DMS 273 (cell line): ENCODE results near the gene CLEC4G.
"Not testable (repeated sequence)": the region's sequence is repeated elsewhere in the genome, so short reads cannot be mapped to it uniquely, and the experiment has no call there.

Source experiments
- DNase-seq: peaks from one replicate; lab custom pipeline; 2025; ENCODE audit not compliant: unreplicated experiment; lab: John Stamatoyannopoulos, UW

The CLEC4G gene, protein sequence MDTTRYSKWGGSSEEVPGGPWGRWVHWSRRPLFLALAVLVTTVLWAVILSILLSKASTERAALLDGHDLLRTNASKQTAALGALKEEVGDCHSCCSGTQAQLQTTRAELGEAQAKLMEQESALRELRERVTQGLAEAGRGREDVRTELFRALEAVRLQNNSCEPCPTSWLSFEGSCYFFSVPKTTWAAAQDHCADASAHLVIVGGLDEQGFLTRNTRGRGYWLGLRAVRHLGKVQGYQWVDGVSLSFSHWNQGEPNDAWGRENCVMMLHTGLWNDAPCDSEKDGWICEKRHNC

DNA sequence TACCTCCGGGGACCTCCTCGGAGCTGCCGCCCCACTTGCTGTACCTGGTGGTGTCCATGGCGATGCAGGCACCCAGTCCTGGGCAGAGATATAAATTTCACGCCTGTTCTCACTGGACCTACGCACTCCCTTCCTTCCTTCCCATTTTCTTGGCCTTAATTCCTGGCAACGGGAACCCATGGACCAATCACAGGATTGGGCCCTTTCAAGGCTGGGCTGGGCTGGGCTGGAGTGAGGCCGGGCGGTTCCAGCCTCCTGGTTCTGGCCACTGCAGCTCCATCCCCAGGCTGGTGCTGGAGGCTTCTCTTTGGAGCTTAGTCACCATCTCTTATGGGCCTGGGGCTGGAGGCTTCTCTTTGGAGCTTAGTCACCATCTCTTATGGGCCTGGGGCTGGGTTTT, at the start of gene CLEC4G:
Gene CLEC4G, minus strand, starts transcription at position 66 of the 400 bp plus-strand sequence. Its CDS starts 8 bp downstream, at position 58.
- no peak for DNase-seq

DNA sequence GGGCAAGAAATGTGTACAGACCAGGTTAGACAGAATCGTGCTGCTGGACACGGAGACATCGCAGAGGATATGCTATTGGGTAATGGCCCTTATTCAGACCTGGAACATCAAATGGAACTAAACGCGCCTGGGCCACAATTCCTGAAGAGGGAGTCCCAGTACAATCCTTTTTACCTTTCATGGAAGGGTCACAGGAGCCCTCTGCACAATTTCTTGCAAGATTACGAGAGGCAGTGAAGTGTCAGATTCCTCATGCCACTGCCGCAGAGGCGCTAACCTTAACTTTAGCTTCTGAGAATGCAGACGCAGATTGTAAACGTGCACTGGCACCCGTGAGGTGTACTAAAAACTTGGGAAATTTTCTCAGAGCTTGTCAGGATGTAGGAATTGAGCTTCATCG, 49.2 kb upstream of the CLEC4G start:
- no peak for DNase-seq

DNA sequence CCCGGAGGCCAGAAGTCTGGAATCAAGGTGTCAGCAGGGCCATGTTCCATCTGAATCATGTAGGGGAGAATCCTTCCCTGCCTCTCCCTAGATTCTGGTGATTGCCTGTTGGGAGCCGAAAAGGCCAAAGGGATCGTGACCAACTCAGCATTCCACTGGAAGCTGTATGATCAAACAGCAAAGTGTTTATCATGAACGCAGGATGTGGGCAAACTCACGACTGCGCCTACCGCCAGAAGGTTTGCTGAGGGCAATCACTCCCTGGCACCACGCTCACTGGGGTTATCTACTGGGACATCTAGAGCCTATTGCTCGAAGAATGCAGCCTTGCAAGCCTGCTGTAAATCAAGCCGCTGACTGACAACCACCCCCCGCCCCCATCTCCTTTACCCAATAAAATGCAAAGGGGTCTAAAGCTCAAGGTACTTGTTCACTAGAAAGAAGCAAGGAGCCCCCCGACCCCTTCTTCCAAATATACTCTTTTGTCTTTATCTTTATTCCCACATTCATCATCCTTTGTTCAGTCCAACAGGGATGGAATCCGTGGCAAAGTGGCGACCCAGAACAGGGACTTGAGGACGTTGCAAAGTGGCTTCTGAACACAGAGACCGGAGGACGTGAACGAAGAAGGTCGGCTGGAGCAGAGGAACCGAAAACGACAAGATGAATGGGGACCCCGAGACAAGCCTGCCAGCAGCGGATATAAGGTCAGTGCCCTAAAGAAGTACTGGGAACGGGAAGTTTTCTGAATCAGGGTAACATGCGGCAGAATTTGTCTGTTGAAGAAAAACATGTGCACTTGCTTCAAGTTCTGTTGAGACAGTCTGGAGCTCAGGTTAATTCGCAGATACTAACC, 47.9 kb upstream of the CLEC4G start:
- no peak for DNase-seq

DNA sequence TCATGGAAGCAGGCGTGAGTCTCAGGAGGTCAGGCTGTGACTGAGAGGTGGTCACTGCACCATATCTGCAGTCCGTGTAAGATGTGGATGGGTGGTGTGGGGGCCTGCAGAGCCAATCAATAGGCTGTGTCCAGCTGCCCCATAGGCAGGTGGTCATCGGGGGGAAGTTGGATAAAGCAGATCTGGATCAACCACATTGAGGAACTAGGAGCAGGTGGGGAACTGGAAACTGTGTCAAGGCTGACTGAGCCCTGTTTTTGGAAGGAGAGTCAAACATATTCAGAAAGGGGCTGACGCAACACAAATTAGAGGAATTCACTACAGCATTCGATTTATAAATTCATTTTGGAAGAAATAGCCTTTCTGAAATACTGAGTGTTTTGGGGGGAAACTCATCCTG, 46.2 kb upstream of the CLEC4G start:
- DNase-seq = no peak

DNA sequence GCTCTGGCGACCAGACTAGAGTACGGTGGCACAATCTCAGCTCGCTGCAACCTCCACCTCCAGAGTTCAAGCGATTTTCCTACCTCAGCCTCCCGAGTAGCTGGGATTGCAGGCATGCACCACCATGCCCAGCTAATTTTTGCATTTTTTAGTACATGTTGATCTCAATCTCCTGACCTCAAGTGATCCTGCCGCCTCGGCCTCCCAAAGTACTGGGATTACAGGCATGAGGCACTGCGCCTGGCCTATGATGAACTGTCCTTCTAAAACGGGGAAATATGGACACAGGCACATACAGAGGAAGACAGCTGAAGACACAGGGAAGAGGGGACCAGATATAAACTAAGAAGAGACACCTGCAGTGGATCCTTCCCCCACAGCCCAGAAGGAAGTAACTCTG, 43.9 kb upstream of the CLEC4G start:
- no peak for DNase-seq

DNA sequence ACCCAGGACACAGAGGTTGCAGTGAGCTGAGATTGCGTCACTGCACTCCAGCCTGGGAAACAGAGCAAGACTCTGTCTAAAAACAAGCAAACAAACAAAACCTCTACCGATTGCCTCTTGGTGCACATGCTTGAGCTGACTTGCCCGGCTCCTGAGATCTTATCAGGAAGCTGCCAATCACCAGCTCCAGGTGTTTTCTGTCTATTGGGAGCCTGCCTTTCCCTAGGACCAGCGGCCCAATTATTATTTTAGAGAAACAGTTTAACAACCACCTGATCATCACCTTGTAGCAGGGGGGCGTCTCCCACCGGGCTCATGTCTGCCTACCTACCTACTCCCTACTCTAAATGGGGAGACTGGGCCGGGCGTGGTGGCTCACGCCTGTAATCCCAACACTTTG, 41.9 kb upstream of the CLEC4G start:
- no peak for DNase-seq

DNA sequence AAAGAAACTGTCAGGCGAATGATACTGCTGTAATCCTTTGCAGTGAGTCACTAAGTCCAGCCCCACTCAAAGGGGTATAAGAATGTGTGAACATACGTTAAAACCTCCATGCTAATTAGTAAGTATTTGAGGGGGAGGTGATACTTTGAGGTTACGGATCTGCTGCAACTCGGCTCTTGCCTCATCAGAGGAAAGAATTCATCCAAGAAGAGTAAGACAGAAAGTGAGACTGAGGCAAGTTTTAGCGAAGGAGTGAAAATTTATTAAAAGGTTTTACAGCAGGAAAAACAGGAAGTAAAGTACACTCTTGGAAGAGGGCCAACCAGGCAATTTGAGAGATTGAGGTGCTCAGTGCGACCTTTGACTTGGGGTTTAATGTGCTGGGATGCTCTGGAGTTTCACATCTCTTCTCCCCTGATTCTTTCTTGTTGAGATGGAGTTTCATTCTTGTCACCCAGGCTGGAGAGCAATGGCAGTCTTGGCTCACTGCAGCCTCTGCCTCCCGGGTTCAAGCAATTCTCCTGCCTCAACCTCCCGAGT, 40.9 kb upstream of the CLEC4G start:
- DNase-seq = peak; percentile 36

DNA sequence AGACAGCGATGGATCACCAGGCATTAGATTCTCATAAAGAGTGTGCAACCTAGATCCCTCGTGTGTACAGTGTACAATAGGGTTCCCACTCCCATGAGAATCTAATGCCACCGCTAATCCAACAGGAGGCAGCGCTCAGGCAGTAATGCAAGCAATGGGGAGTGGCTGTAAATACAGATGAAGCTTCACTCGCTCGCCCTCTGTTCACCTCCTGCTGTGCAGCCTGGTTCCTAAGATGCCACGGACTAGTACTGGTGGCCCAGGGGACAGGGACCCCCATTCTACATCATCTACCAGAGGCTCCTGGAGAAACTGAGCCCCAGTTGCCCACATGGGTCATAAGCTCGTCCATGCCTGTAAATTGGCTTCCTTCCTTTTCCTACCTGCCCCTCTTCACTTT, 39.2 kb upstream of the CLEC4G start:
- no peak for DNase-seq

DNA sequence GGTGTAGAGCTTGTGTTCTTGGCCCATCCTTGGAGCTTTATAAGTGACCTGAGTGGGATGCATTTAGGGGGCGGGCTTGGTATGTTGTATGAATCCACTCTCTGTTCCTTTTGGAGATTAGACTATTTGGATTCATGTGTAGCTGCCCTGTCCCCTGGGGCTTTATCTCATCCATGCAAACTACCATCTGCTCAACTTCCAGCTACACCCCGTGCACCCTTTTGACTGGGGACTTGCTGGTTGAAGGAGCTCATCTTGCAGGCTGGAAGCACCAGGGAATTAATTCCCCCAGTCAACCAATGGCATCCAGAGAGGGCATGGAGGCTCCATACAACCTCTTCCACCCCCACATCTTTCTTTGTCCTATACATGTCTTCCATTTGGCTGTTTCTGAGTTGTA, 37.3 kb upstream of the CLEC4G start:
- DNase-seq = peak; percentile 62

DNA sequence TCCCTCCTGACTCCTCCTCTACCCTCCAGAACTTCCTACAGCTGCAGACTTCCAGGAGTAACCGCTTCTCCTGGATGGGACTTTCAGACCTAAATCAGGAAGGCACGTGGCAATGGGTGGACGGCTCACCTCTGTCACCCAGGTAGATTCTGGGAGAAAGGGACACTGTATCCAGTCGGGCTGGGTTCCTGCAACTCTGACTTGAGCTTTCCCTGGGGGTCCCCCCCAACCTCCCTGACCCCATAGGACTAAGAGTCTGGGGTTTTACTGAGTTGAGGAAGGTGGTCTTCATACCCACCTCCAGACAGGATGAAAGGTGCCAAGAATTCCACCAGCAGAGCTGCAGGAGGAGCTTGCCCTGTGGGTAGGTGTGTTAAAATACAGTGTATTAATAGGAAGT, 35.6 kb upstream of the CLEC4G start:
- no peak for DNase-seq

DNA sequence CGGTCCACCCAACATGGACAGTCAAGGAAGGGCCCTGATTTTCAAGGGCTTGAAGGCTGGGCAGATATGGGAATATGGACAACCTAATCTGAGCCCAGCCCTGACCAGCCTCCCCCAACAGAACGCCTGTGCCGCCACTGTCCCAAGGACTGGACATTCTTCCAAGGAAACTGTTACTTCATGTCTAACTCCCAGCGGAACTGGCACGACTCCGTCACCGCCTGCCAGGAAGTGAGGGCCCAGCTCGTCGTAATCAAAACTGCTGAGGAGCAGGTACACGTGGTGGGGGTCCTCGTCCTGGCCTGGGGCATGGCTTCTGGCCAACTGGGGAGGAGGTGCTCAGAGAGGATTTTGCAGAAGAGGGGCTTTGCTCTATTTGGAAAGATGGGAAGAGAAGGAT, 34.6 kb upstream of the CLEC4G start:
- no peak for DNase-seq

DNA sequence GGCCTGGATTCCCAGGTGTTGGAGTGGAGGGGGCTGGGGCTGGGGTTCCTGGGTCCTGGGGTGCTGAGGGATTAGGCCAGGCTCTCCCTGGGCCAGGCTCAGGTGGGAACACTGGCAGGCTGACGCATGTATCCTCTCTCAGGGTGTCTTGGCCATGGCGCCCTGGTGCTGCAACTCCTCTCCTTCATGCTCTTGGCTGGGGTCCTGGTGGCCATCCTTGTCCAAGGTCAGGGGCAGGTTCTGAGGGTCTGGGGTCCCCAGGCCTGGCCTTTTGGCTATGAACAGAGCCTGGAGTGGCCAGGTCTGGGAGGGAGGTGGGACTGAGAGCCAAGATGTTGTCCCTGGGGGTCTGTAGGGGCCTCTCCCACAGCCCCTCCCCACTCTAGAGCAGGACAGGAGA, 33.1 kb upstream of the CLEC4G start:
- DNase-seq = not testable (repeated sequence)

DNA sequence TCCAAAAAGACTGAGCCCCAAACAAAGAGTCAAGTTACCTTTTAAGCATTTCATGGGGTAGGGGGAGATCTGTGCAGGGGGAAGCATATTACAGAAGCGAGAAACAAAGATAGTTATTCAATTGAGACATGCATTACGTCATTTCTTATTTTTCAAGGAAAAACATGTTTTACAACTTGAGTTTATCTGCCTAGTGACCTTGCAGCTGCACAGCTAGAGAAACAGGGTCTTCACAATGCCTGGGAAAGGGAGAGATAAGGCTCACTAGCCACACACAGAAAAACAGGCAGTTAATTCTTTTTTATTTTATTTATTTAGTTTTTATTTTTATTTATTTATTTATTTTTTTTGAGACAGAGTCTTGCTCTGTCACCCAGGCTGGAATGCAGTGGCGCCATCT, 32.2 kb upstream of the CLEC4G start:
- not testable (repeated sequence) for DNase-seq

DNA sequence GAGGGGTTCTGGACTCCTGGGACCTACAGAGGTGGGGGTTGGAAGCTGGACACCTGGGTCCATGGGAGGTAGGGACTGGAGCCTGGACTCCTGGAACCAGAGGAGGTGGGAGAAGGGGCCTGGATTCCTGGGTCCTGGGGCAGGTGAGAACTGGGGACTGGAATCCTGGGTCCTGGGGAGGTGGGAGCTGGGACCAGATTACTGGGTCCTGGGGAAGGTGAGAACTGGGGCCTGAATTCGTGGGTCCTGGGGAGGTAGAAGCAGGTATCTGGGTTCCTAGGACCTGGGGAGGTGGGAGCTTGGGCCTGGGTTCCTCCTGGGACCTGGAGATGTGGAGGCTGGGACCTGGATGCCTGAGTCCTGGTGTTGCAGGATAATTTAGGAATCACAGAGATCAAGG, 31.8 kb upstream of the CLEC4G start:
- no peak for DNase-seq

DNA sequence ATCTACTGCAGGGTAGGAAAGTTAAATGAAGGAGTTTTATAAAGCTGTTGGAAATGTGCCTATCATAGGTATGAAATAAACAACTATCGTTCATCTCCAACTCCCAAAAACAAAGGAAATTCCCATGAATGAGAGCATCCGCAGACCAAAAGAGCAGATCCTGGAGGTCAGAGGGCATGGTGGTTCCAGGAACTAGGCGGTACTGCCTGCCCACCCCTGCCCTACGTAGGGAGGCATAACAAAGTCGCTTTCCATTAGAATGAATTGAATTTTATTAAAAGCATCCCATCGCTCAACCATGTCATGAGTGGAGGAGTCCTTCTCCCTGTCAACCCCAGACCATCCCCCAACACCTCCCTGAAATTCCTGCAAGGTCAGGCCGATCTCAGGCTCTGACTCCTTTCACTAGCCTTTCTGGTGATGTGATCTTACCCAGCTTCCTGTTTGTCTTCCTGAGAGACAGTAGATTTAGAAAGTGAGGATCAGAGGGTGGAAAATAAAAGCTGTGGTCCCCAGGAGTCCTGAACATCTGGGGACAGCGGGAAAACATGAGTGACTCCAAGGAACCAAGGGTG, 30.9 kb upstream of the CLEC4G start, which contains the start of gene CLEC4M:
Gene CLEC4M, plus strand, starts transcription at position 525 of the 575 bp plus-strand sequence. Its CDS starts 24 bp downstream, at position 549.
- DNase-seq = no peak

DNA sequence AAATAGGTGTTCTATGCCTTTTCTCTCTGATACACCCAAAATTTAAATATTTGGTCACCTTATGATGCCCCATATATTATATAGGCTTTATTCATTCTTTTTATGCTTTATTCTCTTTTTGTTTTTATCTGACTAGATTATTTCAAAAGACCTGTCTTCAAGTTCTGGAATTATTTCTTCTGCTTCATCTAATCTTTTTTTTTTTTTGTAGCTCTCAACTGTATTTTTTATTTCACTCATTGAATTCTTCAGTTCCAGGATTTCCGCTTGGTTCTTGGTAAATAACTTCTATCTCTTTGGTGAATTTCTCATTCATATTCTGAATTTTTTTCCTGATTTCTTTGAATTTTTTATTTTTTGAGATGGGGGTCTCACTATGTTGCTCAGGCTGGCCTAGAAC, 27.2 kb upstream of the CLEC4G start:
- peak; percentile 19 for DNase-seq

DNA sequence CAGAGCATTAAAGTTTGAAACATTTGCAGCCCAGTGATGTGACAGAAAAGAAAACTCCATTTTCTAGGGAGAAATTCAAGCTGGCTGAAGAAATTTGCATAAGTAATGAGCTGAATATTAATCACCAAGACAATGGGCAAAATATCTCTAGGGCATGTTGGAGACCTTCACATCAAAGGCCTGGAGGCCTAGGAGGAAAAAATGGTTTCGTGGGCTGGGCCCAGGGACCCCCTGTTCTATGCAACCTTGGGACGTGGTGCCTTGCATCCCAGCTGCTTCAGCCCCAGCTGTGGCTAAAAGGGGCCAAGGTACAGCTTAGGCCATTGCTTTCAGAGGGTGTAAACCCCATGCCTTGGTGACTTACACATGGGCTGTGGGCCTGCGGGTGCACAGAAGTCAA, 25.4 kb upstream of the CLEC4G start:
- DNase-seq = no peak

DNA sequence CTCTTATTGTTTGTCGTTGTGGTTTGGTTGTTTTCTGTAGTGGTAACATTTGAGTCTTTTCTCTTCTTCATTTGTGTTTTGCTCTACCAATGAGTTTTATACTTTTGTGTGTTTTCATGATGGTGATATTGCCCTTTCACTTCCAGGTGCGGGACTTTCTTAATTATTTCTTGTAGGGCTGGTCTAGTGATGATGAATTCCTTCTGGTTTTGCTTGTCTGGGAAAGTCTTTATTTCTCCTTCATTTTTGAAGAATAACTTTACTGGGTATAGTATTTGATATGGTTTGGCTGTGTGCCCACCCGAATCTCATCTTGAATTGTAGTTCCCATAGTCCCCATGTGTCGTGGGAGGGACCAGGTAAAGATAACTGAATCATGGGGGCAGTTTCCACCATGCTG, 24.3 kb upstream of the CLEC4G start:
- DNase-seq = no peak

DNA sequence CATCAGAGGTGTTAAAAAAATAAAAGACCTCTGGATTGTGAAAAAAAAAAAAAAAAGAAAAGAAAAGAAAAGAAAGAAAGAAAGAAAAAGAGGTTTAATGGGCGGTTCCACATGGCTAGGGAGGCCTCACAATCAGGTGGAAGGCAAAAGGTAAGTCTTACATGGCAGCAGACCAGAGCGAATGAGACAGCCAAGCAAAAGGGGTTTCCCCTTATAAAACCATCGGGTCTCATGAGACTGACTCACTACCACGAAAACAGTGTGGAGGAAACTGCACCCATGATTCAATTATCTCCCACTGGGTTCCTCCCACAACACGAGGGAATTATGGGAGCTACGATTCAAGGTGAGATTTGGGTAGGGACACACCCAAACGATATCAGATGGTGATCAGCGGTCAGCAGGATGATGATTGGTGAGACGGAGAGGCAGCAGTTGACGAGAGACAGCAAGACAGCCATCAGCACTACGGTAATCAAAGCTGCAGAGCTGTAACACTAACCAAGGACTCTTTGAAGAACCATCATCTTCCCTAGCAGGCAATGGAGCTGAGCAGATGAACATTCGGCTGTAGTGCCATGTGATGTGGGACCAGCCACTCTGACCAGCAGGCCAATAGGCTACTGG, 19.4 kb upstream of the CLEC4G start:
- no peak for DNase-seq

DNA sequence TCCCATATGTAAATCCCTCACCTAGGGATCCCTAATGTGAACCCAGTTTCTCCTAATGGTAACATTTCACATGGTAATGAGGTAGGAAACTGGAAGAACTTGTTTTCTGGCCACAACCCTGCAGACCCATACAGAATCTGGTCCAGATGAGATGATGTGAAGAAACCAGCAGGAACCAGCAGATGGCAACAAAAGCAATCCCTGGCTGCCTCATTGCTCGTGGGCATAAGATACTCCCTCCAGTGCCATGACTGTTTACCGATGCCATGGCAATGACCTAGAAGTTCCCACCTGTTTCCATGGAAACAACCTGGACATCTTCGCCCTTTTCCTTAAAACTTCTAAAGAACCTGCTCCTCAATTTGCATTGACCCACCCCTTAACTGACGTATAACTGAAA, 16.8 kb upstream of the CLEC4G start:
- peak; percentile 79 for DNase-seq

DNA sequence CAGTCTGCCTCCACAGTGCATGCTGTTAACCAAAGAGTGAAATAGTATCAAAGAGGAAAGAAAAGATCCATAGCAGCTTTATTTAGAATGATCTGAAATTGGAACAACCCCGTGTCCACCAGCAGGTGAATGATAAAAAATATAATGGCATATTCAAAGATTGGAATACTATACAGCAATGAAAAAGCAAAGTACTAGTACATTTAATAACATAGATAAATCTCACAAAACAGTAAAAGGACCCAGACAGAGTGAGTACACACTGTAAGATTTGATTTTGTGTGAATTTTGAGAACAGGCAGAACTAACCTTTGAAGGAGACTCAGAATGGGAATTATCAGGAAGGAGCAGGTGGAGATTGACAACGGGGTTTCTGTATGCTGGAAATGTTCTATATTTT, 16.3 kb upstream of the CLEC4G start:
- no peak for DNase-seq
